HFFc6 (cell line): ENCODE data around the gene MR1. TPM values are rescaled to one million over a fixed set of nuclear protein-coding genes. Genes with fewer than 3 reads are reported as not detected.
A peak's percentile ranks its signal among the peaks of the same experiment; 100 is the strongest.
"Not testable (repeated sequence)": the region's sequence is repeated elsewhere in the genome, so short reads cannot be mapped to it uniquely, and the experiment has no call there.

Experiments
- DNase-seq: peaks from one replicate; pipeline ENCODE4 v3.0.0-alpha.2; 2018
- H3K27ac Mint-ChIP-seq: 2 replicates; pipeline ENCODE4 v1.8.0; 2020; ENCODE audit warnings: mild to moderate bottlenecking, mixed read lengths
- H3K27me3 Mint-ChIP-seq: 2 replicates; pipeline ENCODE4 v1.8.0; 2021; ENCODE audit warnings: mild to moderate bottlenecking, moderate library complexity, mixed read lengths; ENCODE audit not compliant: insufficient read depth
- H3K36me3 Mint-ChIP-seq: 2 replicates; pipeline ENCODE4 v1.8.0; 2021; ENCODE audit warnings: low read depth, mixed read lengths
- H3K4me1 Mint-ChIP-seq: 2 replicates; pipeline ENCODE4 v1.8.0; 2020; ENCODE audit warnings: low read depth, mixed read lengths
- H3K4me3 Mint-ChIP-seq: 2 replicates; pipeline ENCODE4 v1.8.0; 2020; ENCODE audit warnings: mild to moderate bottlenecking, moderate library complexity, mixed read lengths
- H3K9me3 Mint-ChIP-seq: 2 replicates; pipeline ENCODE4 v1.8.0; 2020; ENCODE audit warnings: mild to moderate bottlenecking, mixed read lengths
- CTCF ChIP-seq: fragments of 200-600 bp; sonication (generic); IDR thresholded peaks from 2 replicates; pipeline ENCODE4 v1.5.0; 2021; ENCODE audit warnings: antibody characterized with exemption, mild to moderate bottlenecking
- total RNA-seq, 6 experiments: library from RNA; stranded (reverse); fragmentation: NEBNext Ultra II Directional; extraction: Animal tissue kit (Norgen Biotek cat#: 25700); gene quantifications; 2 replicates in 1 of 6; 3 replicates in 5 of 6; pipeline ENCODE4 v1.2.3, GENCODE V29; 2021

Gene MR1
- total RNA-seq, 6 experiments from 2014 or later = 27.2 to 39.2 (median 32.2) TPM

- TF ChIP-seq CTCF = no peak
- H3K9me3 Mint-ChIP-seq = no peaks in the 10 kb centered on the region
- DNase-seq = peak; percentile 43
- no peaks in the 10 kb centered on the region for H3K27me3 Mint-ChIP-seq
- peak overlapping the region; percentile 98 for H3K27ac Mint-ChIP-seq
- peak overlapping the region; percentile 90 for H3K4me3 Mint-ChIP-seq
- H3K4me1 Mint-ChIP-seq = peaks cover 47% of the 10 kb centered on the region
- no peaks in the 10 kb centered on the region for H3K36me3 Mint-ChIP-seq
These were observed 520 bp upstream of the MR1 start for GRCh38 chr1:181033128-181033798.

GRCh38 chr1:181035210-181035609 is 1.4 kb downstream of the MR1 start:
- Mint-ChIP-seq H3K4me1 (peaks cover 50% of the 10 kb centered on the region), H3K27ac (0 out of 2 replicates have a peak overlapping the region, but pooled peaks have one; percentile 20)
- not testable (repeated sequence) for DNase-seq, H3K4me3 Mint-ChIP-seq, H3K9me3 Mint-ChIP-seq, H3K27me3 Mint-ChIP-seq, H3K36me3 Mint-ChIP-seq

- H3K27ac Mint-ChIP-seq = no peak overlapping the region
- H3K4me3 Mint-ChIP-seq = no peak overlapping the region
- peaks cover 5% of the 10 kb centered on the region; the same call in 1 of the 2 replicates for H3K36me3 Mint-ChIP-seq
- H3K4me1 Mint-ChIP-seq = peaks cover 61% of the 10 kb centered on the region
- TF ChIP-seq CTCF = no peak
- H3K27me3 Mint-ChIP-seq = no peaks in the 10 kb centered on the region
- H3K9me3 Mint-ChIP-seq = no peaks in the 10 kb centered on the region
- DNase-seq = no peak
These were observed 2.5 kb downstream of the MR1 start for GRCh38 chr1:181036107-181036836.

GRCh38 chr1:181037386-181037785 is 3.6 kb downstream of the MR1 start:
- Mint-ChIP-seq H3K4me3 (no peak overlapping the region), H3K4me1 (peaks cover 64% of the 10 kb centered on the region), H3K36me3 (peaks cover 5% of the 10 kb centered on the region; the same call in 1 of the 2 replicates), H3K27ac (no peak overlapping the region), H3K9me3 (no peaks in the 10 kb centered on the region), H3K27me3 (peaks cover 1% of the 10 kb centered on the region; the same call in 1 of the 2 replicates)
- no peak for DNase-seq
- no peak for TF ChIP-seq CTCF

GRCh38 chr1:181038399-181038873 is 4.7 kb downstream of the MR1 start:
- H3K27me3 Mint-ChIP-seq = peaks cover 1% of the 10 kb centered on the region; the same call in 1 of the 2 replicates
- H3K36me3 Mint-ChIP-seq = peaks cover 5% of the 10 kb centered on the region; the same call in 1 of the 2 replicates
- no peak overlapping the region for H3K4me3 Mint-ChIP-seq
- TF ChIP-seq CTCF = peak; percentile 89
- no peak overlapping the region; the same call in 1 of the 2 replicates for H3K27ac Mint-ChIP-seq
- H3K4me1 Mint-ChIP-seq = peaks cover 60% of the 10 kb centered on the region
- peak; percentile 38 for DNase-seq
- H3K9me3 Mint-ChIP-seq = no peaks in the 10 kb centered on the region
